HUES6 (cell line): ENCODE data around the gene GATD1.

Source experiments
- H3K27ac ChIP-seq: 2 replicates; pipeline ENCODE4 v1.7.0; 2013; ENCODE audit warnings: low read depth, mild to moderate bottlenecking, low read length, inconsistent platforms
- H3K27me3 ChIP-seq: 2 replicates; pipeline ENCODE4 v1.6.1; 2013; ENCODE audit warnings: low read length; ENCODE audit not compliant: control insufficient read depth, insufficient read depth
- H3K36me3 ChIP-seq: 2 replicates; pipeline ENCODE4 v1.6.1; 2013; ENCODE audit warnings: low read length; ENCODE audit not compliant: control insufficient read depth, insufficient read depth
- H3K4me1 ChIP-seq: 2 replicates; pipeline ENCODE4 v1.6.1; 2013; ENCODE audit warnings: low read length; ENCODE audit not compliant: control insufficient read depth, insufficient read depth
- H3K4me3 ChIP-seq: 2 replicates; pipeline ENCODE4 v1.5.1; 2013; ENCODE audit warnings: low read depth, low read length
- H3K9ac ChIP-seq: one replicate; pipeline ENCODE4 v1.6.1; 2013; ENCODE audit warnings: mild to moderate bottlenecking, low read length
- H3K9me3 ChIP-seq: 2 replicates; pipeline ENCODE4 v1.6.1; 2013; ENCODE audit warnings: low read depth, low read length; ENCODE audit not compliant: control insufficient read depth, insufficient read depth

GATD1 gene

DNA sequence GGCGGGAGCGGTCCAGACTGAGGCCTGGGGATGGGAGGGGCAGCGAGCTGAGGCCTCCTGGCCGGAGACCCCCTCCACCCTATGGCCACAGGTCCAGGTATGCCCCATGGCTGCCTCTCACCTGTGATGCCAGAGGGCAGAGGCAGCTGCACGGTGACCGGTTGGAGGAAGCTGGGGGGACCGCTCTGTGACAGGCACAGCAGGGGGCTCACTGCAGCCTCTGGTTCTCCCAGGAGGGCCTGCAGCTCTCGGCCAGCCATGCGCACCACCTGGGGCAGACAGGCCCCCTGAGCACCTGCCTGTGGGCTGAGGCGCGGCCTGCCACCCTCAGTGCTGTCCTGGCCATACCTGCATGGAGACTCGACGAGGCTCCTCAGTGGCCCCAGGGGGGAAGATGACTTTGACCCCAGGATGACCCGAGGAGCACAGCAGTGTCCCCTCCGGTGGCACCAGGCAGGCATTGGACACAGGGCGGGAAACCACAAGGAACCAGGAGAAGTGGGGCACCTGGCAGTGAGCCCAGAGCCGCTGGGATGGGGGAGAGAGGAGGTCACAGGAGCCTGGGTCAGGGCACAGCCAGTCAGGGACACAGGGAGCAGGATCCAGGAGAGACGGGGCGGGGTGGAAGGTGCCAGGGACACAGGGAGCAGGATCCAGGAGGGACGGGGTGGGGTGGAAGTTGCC, 24.0 kb upstream of the GATD1 start:
- Histone ChIP-seq H3K36me3 (peaks cover 46% of the 10 kb centered on the region), H3K27me3 (no peaks in the 10 kb centered on the region), H3K9ac (no peak overlapping the region), H3K9me3 (no peaks in the 10 kb centered on the region), H3K4me1 (peaks cover 21% of the 10 kb centered on the region), H3K27ac (no peak overlapping the region), H3K4me3 (no peak overlapping the region)

DNA sequence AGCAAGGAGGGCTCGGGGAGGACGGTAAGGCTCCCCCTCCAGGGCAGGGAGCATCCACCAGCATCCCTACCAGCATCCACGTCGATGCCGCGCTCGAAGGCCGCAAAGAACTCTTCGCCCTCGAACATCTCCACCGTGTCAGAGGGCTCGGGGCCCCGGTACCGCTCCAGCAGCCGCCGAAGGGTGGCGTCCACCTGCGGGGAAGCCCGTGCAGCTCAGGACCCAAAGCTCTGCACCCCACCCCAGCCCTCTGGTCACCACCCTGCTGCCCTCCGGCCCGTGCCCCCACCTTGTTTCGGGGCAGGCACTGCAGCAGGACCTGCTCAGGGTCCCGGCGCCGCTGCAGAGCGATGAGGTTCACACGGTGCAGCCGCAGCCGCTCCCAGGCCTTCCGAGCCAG, 23.2 kb upstream of the GATD1 start:
- Histone ChIP-seq H3K9me3 (no peaks in the 10 kb centered on the region), H3K4me1 (peaks cover 26% of the 10 kb centered on the region), H3K9ac (no peak overlapping the region), H3K27me3 (no peaks in the 10 kb centered on the region), H3K4me3 (no peak overlapping the region), H3K27ac (no peak overlapping the region), H3K36me3 (peaks cover 46% of the 10 kb centered on the region)

DNA sequence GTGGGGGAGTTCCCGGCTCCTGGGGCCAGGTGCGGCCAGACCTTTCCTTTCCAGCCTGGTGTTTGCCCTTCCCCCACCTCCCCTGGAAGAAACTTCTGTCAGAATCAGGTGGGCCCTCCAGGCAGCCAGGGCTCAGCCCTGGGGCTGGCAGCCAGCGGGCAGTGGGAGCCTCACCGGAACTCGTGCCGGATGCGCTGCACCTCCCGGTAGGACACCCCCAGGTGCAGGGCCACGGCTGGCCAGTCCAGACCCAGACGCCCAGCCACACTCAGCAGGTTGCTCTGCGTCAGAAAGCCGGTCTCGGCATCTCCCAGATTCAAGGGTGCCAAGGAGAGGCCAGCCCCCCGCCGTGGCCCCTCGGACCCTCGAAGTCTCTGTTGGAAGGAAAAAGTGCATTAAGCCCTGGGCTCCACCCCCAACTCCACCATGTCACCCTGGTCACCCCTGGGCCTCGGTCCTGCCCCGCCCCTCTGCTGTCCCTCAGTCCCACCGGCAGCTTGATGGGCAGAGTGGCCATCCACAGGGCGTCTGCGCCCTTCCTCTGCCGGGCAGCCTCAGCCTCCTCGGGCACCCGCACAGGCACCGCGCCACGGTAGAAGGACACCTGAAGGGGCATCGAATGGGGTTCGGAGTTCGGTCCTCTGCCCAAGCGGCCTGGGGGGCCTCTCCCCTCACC, 22.5 kb upstream of the GATD1 start:
- peaks cover 32% of the 10 kb centered on the region for H3K4me1 ChIP-seq
- peaks cover 46% of the 10 kb centered on the region for H3K36me3 ChIP-seq
- H3K9me3 ChIP-seq, result no peaks in the 10 kb centered on the region
- H3K27me3 ChIP-seq, result no peaks in the 10 kb centered on the region
- H3K27ac ChIP-seq, result no peak overlapping the region
- no peak overlapping the region for H3K9ac ChIP-seq
- no peak overlapping the region for H3K4me3 ChIP-seq

DNA sequence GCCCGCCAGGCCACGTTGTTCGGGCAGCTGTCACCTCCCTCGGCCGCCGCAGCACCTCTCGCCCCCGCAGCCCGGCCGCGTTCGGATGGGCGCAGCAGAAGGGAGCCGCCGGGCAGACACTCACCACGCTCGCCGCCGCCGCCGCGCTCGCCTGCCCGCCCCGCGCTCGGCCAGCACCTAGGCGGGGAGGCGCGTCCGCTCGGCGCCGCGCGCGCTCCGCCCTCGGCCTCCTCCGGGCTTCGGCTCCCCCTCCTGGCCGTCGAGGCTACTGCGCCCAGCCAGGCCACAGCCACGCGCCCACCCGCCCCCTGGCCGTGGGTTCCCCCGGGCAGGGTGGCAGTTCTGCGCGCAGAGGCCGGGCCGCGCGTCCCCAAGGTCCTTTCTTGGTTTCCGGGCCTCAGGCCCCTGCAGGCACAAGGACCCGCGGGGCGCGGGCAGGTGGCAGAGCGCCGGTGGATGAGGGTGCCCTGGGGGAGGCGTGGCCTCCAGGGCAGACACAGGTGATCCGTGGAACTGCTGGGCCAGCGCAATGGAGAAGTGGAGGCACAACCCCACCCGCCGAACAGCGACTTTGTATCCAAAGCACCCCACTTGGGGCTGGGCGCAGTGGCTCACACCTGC, 20.9 kb upstream of the GATD1 start, which contains the start of gene SLC25A22:
SLC25A22 (minus strand) TSS at position 189 of the 621 bp plus-strand sequence. CDS start 3,275 bp downstream, outside the sequence.
- H3K36me3 ChIP-seq, result peaks cover 56% of the 10 kb centered on the region
- peaks cover 19% of the 10 kb centered on the region for H3K4me1 ChIP-seq

DNA sequence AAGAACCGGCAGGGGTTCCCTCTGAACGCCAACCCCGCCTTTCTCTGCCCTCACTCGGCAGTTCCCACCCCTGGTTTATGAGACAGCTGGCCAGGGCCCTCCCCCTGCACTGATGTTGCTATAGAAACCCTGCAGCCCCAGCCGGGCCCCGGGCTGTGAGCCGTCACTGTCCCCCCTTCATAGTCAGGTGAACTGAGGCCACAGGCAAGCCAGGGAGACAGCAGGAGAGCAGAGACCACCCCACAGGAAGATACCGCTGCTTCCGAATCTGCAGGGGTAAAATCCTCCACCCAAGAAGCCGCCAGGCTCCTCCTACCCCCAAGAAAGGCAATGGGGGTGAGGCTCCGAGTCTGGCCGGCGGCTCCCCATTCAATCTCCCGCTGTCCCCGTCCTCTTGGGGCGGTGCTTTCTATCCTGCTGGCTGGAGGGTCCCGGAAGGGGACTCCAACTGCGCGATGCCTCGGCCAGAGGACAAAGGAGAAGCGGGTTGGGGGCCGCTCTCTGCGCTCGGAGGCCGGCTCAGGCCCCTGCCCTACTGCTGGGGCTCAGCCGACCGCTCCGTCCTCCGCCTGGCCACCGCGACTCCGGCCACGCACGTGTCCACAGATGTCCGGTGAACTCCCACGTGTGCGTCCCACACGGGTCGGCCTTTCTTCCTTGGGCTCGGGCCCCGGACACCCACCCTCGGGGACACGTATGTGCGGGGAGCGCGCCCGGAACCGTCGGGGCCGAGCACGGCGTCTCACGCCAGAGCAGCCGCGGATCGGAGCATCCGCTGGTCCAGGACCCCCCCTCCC, 20.2 kb upstream of the GATD1 start:
- H3K9ac ChIP-seq, result peak overlapping the region; percentile 88
- peak overlapping the region; percentile 72; the same call in 1 of the 2 replicates for H3K27ac ChIP-seq
- no peaks in the 10 kb centered on the region for H3K27me3 ChIP-seq
- H3K4me1 ChIP-seq, result peaks cover 19% of the 10 kb centered on the region
- H3K9me3 ChIP-seq, result no peaks in the 10 kb centered on the region
- peaks cover 49% of the 10 kb centered on the region for H3K36me3 ChIP-seq
- peak overlapping the region; percentile 98 for H3K4me3 ChIP-seq

More for the DNA sequence above, 20.9 kb upstream of the GATD1 start, which contains the start of gene SLC25A22:
- H3K9ac ChIP-seq, result peak within 1 kb of the TSS; percentile 88
- H3K9me3 ChIP-seq, result no peaks in the 10 kb centered on the region
- H3K27me3 ChIP-seq, result no peaks in the 10 kb centered on the region
- H3K4me3 ChIP-seq, result peak within 1 kb of the TSS; percentile 98
- peak within 1 kb of the TSS; percentile 72; the same call in 1 of the 2 replicates for H3K27ac ChIP-seq

DNA sequence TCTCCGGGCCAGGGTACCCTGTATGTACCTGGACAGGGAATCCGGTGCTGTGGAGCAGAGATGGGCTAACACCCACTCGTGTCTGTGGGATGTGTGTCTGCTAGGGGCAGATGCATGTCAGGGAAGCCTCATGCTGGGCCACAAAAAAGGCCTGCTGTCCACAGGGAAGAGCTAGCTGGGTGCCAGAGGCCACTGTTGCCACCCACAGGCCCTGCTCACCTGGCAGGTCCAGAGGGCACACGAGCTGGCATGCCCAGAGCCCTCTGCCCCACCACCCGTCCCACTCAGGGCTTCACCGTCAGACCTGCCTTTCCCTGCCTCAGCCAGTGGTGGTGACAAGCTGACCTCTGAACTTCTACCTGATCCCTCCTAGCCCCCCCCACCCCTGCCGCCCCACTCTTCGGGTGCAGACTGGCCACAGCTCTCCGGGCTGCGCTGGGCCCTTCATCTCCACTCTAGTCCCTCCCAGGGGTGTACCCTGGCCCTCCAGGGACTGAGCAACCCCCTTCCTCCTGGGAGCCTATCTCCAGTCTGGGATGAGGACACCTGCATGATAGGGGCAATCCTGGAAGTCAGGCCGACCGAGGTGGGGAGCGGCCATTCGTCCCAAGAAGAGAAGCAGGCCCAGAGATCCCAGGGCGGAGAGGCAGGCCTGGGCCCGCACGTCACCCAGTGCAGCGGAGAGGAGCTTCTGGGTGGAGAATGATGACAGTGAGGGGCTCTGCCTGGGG, 19.4 kb upstream of the GATD1 start:
- H3K27me3 ChIP-seq, result no peaks in the 10 kb centered on the region
- peaks cover 19% of the 10 kb centered on the region for H3K4me1 ChIP-seq
- peak overlapping the region; percentile 98 for H3K4me3 ChIP-seq
- H3K36me3 ChIP-seq, result peaks cover 41% of the 10 kb centered on the region
- H3K9ac ChIP-seq, result peak overlapping the region; percentile 88
- no peak overlapping the region for H3K27ac ChIP-seq
- H3K9me3 ChIP-seq, result no peaks in the 10 kb centered on the region

DNA sequence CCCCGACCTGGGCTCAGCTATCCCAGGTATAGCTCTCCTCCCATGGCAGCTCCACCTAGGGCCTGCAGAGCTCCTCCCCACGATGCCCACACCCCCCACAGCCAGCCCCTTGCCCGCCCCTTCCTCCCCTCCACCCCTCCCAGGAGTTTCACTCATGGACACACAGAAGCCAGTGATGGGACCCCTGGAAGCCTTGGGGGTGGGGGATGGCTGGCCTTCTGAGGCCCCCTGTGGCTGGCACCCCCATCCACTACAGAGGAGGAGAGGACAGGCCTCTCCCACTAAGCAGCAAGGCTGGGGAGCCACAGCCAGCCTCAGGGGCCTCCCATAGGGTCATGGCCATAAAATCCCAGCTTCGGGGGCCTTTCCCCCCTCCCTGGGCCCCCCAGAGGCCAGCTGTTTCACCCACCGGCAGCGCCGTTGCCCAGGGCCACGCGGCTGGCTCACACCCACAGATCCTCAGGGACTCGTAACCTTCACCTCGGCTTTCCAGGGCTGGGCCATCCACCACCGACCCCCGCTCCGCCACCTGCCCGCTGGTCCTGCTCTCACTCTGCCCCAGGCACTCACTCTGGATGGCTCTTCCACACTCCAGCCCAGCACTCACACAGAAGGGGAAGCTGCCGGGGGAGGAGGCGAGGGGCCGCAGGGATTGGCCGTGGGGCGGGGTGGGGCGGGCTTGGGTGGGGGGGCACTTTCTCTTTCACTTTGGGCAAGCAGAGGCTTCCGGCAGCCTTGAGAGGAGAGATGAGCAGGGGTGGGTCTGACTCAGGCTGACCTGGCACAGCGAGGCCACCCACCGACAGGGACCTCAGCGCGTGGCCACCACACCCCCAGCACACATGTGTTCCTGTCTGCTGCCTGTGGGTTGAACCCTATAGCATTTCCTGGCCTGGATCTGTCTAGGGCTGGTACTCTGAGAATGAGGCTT, 18.6 kb upstream of the GATD1 start:
- peaks cover 22% of the 10 kb centered on the region for H3K4me1 ChIP-seq
- no peak overlapping the region for H3K9ac ChIP-seq
- peak overlapping the region; percentile 98; the same call in 1 of the 2 replicates for H3K4me3 ChIP-seq
- H3K27me3 ChIP-seq, result no peaks in the 10 kb centered on the region
- peaks cover 33% of the 10 kb centered on the region for H3K36me3 ChIP-seq
- H3K9me3 ChIP-seq, result no peaks in the 10 kb centered on the region
- H3K27ac ChIP-seq, result no peak overlapping the region

DNA sequence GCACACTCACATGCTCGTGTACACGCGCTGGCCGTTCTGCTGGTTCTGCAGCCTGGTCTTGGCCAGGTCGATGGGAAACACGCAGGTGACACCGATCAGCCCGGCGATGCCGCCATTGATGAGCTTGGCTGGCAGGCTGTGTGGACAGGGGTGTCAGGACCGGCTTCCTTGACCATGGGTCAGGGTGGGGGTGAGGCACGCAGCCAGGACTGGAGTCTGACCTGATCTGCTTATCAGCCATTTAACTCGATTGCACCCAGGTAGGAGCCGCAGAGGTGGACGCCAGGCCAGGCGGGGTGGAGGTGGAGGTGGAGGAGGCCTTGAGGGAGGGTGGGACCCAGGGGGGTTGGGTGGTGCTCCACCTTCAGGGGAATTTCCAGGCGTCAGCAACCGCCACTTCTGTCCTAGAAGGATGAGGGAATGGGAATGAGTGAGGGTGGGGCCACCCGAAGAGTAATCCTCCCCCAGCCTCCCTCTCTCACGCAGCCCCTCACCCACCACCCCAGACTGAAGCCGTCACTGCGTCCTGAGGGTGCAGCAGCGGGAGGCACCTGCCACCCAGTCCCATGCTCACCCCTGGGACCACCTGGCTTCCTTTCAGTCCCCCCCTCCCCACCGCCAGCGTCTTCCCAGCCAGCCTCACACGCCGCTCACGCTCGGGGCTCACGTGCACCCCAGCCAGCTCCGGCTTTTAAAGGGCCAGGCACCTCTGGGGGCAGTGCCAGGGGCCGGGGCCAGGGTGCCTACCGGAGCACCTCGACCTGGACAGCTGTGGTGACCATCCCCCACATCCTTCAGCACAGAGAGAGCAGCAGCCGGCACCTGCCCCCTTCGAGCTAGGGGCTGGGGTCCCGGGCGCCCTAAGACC, 17.7 kb upstream of the GATD1 start:
- Histone ChIP-seq H3K4me3 (no peak overlapping the region), H3K4me1 (peaks cover 28% of the 10 kb centered on the region), H3K36me3 (peaks cover 25% of the 10 kb centered on the region), H3K27ac (no peak overlapping the region), H3K9ac (peak overlapping the region; percentile 19), H3K9me3 (no peaks in the 10 kb centered on the region), H3K27me3 (no peaks in the 10 kb centered on the region)
